Stimulated activated CD8-positive, alpha-beta memory T cell treated with anti-CD3 and anti-CD28 coated beads, Interleukin-15, amount 100 ng/mL, for 24 hours (primary cell): ENCODE data around the gene HRNR.
A peak's percentile ranks its signal among the peaks of the same experiment; 100 is the strongest.
"Not testable (repeated sequence)": the region's sequence is repeated elsewhere in the genome, so short reads cannot be mapped to it uniquely, and the experiment has no call there.

Experiments used
- DNase-seq: peaks from one replicate; pipeline ENCODE4 v3.0.0-alpha.2; 2020; ENCODE audit warnings: low read depth

The HRNR gene

DNA sequence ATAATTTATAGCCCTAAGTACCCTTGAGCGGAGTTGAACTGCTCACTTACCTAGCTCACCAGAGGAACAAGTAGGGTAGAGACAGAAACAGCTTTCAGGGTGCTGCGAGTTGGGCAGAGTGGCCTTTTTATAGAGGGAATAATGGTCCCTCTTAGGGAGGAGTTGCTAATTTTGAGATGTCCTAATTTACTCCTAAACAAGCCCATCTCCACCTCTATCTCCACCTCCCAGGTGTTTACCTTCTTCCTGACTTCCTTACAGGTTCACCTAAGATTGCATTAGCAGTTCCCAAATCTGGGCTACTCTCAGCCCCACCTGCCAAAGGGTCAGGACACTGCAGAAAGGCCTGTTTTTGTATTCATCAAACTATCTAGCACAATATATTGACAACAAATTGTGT, at the start of gene HRNR:
Gene HRNR (minus strand): TSS at position 101 of the 400 bp plus-strand sequence. CDS start 940 bp downstream, outside the sequence.
- no peak for DNase-seq

DNA sequence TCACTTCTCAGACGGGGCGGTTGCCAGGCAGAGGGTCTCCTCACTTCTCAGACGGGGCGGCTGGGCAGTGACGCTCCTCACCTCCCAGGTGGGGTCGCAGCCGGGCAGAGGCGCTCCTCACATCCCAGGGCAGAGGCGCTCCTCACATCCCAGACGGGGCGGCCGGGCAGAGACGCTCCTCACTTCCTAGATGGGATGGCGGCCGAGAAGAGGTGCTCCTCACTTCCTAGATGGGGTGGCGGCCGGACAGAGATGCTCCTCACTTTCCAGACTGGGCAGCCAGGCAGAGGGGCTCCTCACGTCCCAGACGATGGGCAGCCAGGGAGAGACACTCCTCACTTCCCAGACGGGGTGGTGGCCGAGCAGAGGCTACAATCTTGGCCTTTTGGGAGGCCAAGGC, 32.4 kb upstream of the HRNR start:
- not testable (repeated sequence) for DNase-seq

DNA sequence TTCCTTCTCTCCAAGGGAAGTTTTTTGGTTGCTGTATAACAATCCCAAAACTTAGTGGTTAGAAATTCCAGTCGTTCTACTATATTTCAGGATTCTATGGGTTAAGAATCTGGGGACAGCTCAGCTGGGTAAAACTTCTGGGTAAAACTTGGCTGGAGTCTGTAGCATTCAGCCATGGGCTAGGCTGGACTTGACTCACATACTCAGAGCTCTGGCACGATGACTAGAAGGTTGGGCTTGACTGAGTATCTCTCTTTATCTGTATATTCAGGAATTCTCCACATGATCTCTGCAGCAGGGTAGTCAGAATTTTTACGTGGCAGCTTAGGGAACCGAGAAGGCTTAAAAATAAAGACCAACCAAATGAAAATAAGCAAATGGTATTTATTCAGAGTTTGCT, 28.2 kb upstream of the HRNR start:
- no peak for DNase-seq

DNA sequence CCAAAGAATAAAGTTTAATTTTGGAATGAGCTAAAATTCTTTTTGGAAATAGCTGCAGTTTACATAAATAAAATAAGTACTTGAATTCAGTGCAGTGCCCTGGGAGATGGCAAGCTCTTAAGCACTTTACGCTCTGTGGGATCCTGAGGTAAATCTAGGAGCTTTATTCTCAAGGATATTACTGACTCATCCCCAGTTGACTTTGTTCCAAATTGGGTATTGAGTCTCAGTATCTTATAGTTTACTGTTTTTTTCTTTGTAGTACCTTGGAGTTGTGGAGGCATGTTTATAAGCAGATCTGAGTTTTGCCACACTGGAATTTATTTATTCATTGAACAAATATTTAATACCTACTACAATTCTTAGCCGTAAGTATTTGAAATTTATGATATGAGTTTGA, 27.4 kb upstream of the HRNR start:
- no peak for DNase-seq

DNA sequence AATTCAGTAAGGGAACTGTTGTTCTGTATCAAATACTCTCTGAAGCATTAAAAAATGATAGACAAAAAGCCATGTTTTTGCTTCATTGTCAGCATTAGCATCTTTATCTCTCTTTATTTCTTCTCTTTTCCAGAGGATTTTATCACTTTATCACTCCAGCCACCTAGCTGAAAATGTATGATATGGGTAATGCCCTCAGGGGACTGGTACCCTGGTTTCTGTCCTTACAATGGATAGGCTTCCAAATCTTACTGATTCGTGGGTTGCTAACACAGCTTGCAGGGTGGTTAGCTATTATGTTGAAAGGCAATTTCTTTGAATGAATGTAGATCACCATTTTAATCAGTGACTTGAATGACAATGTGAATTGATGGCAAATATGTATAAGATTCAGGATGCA, 23.3 kb upstream of the HRNR start:
- DNase-seq = no peak

DNA sequence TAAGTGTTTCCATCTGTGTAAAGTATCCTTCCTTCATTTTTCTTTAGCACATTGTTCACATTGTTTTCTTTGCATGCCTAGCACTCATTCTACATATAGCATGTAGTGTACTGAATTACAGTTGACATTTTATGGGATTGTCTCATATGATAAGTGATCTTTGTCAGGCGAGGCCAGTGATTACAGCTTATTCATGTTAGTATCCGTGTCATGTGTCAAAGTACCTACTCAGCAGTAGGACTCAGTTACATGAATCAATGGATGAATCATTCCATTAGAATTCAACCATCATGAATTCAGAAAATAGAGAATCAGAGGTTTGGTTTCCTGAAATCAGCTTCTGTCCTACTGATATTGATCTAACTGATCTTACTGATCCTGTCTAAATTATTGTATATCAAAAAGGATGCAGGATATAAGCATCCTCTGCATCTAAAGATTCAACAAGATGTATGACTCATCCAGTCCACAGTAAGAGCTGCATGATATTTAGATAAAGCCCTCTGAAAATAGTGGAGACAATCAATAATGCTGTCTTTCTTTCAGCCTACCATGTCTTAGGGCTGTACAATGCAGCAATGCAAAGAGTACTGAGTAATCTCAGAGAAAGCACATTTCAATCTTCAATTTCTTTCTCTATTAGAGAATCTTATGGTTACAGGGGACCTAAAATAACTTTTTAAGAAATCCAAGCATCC, 20.7 kb upstream of the HRNR start:
- DNase-seq = no peak

DNA sequence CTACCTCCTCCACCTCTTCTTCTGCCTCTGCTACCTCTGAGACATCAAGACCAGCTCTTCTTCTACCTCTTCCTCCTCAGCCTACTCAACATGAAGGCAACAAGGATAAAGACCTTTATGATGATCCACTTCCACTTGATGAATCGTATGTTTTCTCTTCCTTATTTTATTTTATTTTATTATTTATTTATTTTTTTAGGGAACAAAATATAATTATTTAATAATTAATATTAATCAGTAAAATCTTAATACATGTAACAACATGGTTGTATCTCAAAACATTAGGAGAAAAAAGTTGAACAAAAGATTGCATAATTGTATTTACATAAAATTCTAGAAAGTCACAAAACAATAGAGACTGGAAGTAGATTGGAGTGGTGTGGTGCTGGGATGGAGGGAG, 13.1 kb upstream of the HRNR start:
- no peak for DNase-seq

DNA sequence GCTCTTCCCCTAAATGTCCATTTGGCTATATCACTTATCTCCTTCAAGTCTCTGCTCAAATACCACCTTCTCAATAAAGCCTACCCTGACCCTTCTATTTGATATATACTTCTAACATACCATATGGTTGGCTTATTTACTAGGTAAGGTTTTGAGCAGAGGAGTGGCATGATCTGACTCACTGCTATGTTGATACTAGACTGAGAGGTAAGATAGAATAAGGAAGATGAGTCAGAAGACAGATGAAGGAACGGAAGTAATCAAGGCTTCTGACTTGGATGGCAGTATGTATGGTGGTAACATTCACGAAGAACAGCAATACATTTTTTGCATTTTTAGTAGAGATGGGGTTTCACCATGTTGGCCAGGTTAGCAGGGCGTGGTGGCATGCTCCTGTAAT, 4.8 kb upstream of the HRNR start:
- DNase-seq = no peak

DNA sequence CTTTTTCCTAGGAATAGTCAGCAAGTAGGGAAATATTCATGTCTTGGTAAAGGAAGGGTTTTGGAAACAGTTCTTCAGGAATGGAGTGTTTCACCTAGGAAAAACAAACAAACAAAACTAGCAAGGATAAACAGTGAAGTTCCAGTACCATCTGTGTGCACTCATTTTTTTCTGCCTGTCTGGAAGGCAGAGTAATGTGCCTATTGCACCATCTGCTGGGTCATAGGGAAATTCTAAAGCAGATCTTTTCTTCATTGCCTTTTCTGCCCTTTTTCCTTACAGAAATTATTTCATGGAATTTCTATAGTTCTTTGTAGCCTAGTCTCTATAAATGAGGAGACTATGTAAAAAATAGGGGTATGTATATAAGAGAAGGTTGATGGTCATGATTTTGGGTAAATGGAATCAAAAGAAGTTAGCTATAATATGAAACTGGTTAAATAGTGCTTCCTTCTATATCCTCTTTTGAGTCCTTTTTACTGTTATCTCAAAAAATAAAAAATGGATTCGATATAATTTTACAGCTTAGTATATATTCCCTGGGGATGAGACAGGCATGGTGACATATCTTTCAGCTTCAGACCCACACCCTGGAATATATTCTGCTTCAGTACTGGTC, 3.4 kb upstream of the HRNR start:
- no peak for DNase-seq

DNA sequence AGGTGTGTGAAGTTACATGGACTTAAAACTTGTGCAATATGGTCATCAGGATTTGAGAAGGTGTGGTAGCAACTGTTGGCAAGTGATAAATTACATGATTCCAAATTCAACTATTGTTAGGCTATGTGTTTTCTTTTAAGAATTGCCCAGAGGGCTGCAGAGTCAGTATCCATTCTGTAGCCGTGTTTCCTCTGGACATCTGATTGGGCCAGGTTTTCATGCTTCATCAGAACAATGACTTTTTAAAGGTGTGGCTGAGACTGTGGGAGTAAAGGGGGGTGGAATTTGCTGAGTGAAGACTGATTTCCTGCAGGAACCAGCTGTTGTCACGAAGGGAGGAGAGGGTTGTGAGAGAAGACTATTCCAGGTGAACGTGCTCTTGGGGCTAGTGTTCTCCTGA, 1.7 kb upstream of the HRNR start:
- DNase-seq = no peak

DNA sequence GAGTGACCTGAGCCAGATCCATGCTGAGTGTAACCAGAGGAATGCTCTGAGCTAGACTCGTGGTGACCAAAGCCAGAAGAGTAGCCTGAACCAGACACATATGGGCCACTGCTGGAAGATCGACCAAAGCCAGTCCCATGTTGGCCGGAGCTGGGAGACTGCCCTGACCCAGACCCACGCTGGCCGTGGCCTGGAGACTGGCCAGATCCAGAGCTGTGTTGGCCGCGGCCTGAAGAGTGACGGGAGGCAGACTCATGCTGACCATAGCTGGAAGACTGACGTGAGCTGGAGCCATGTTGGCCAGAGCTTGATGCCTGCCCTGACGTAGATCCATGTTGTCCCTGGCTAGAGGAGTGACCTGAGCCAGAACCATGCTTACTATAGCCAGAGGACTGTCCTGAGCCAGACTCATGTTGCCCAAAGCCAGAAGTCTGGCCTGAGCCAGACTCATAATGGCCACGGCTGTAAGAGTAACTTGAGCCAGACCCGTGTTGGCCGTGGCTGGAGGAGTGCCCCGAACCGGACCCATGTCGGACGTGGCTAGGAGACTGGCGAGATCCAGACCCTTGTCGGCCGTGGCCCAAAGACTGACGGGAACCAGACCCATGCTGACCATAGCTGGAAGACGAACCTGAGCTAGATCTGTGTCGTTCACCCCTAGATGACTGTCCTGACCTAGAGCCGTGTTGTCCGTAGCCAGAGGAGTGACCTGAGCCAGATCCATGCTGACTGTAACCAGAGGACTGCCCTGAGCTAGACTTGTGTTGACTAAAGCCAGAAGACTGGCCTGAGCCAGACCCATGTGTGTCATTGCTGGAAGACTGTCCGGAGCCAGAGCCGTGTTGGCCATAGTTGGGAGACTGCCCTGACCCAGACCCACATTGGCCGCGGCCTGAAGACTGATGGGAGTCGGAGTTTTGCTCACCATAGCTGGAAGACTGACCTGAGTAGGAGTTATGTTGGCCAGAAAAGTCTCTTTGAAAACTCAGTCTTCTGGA, 3.5 kb downstream of the HRNR start:
- DNase-seq = no peak

DNA sequence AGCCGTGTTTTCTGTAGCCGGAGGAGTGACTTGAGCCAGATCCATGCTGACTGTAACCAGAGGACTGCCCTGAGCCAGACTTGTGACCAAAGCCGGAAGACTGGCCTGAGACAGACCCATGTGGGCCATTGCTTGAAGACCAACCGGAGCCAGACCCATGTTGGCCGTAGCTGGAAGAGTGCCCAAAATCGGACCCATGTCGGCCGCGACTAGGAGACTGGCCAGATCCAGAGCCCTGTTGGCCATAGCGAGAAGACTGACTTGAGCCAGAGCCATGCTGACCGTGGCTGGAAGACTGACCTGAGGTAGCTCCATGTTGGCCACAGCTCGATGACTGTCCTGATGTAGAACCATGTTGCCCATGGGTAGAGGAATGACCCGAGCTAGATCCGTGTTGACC, 4.6 kb downstream of the HRNR start:
- not testable (repeated sequence) for DNase-seq

DNA sequence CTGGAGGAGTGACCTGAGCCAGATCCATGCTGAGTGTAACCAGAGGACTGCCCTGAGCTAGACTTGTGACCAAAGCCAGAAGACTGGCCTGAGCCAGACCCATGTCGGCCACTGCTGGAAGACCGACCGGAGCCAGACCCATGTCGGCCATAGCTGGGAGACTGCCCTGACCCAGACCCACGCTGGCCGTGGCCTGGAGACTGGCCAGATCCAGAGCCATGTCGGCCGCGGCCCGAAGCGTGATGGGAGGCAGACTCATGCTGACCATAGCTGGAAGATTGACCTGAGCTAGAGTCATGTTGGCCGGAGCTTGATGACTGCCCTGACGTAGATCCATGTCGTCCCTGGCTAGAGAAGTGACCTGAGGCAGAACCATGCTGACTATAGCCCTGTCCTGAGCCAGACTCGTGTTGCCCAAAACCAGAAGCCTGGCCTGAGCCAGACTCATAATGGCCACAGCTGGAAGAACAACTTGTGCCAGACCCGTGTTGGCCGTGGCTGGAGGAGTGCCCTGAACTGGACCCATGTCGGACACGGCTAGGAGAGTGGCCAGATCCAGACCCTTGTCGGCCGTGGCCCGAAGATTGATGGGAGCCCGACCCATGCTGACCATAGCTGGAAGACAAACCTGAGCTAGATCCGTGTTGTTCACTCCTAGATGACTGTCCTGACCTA, 5.1 kb downstream of the HRNR start:
- DNase-seq = no peak

DNA sequence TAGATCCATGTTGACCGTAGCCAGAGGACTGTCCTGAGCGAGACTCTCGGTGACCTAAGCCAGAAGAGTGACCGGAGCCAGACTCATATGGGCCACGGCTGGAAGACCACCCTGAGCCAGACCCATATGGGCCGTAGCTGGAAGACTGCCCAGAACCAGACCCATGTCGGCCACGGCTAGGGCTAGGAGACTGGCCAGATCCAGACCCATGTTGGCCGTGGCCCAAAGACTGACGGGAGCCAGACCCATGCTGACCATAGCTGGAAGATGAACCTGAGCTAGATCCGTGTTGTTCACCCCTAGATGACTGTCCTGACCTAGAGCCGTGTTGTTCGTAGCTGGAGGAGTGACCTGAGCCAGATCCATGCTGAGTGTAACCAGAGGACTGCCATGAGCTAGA, 8.4 kb downstream of the HRNR start:
- DNase-seq = not testable (repeated sequence)

DNA sequence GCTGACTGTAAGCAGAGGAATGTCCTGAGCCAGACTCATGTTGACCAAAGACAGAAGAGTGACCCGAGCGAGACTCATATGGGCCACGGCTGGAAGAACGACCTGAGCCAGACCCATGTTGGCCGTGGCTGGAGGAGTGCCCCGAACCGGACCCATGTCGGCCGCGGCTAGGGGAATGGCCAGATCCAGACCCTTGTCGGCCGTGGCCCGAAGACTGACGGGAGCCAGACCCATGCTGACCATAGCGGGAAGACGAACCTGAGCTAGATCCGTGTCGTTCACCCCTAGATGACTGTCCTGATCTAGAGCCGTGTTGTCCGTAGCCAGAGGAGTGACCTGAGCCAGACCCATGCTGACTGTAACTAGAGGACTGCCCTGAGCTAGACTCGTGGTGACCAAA, 9.1 kb downstream of the HRNR start:
- DNase-seq = not testable (repeated sequence)

DNA sequence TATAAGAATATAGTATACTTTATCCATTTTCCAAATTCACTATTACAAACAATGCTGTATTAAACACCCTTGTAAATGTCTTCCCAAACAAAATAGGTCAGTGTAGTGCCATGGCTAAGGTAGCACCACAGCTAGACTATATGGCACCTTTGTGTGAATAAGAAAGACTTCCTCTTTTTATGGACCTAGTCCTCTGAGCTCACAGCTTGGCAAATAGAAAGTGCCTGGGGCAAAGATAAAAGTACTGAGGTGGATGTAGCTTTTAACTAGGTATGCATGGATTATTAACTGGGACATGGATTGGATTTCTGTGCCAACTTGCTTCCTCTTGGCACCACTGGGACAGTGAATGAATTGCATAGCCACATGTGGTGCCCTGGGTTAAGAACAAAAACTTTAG, 25.0 kb downstream of the HRNR start:
- no peak for DNase-seq

DNA sequence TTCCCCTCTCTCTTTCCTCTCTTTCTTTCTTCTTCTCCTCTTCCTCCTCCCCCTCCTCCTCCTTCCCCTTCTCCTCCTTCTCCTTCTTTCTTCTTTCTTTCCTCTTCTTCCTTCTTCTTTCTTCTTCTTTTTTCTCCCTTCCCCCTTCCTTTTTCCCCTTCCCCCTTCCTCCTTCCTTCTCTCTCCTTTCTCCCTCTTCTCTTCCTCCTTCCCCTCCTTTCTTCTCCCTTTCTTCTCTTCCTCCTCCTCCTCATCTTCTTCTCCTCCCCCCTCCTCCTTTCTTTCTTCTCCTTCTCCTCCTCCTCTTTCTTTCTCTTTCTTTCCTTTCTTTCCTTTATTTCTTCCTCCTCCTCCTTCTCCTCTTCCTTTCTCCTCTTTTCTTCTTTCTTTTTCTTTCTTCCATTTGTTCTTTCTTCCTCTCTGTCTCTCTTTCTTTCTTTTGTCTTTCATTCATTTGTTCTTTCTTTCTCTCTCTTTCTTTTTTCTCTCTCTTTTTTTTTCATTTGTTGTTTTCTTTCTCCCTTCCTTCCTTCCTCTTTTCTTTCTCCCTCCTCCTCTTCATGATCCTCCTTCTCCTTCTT, 26.5 kb downstream of the HRNR start:
- no peak for DNase-seq

DNA sequence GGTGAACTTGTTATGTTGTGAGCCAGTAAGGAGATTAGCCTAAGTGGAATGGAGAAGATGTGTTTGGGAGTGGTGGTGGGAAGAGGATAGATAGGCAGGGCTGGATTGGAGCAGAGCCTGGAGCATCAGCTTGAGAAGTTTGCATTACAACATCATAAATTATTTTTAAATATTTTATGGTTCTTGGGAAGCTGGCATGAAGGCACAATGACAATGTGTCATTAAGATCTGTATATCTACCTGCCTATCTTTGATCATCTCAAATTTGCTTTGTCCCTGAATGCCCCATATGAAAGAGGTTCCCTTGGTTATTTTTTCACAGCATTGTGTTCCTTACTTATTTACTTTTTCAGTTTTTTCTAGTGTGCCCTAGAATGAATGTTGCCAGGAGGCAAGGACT, 32.3 kb downstream of the HRNR start:
- DNase-seq = no peak

DNA sequence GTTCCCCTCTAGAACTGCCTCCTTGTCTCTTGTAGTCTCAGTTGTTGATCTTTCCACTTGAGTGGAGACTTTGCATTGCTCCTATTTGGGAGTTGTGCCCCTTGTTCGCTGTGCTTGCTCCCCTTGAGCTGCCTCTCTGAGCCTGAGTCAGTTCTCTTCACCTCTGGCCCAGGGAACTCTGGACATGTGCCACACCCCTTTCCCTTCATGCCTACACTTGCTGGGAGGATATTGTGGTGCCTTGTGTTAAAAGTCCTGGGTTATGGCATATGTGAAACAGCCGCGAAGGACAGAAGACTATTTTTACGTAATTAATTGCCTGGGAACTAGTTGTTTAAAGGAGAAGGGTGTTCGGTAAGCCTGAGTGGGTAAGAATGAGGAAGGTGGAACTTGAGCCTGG, 32.7 kb downstream of the HRNR start:
- no peak for DNase-seq

DNA sequence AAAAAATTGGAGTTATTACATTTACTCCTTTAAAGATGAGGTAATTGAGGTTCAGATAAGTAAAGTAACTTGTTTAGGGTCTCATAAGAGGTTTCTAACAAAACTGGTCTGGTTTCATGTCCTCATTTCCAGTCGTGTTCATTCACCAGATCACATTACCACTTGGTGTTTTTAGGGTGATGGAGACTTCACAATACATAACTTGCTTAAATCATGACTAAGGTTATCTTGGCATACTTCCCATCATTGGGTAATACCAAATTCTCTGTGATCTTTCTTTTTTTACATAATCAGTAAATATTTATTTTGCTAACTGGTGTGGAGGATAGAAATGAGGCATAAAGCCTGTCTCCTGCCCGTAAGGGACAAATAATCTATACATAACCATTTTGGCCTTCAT, 33.4 kb downstream of the HRNR start:
- no peak for DNase-seq

DNA sequence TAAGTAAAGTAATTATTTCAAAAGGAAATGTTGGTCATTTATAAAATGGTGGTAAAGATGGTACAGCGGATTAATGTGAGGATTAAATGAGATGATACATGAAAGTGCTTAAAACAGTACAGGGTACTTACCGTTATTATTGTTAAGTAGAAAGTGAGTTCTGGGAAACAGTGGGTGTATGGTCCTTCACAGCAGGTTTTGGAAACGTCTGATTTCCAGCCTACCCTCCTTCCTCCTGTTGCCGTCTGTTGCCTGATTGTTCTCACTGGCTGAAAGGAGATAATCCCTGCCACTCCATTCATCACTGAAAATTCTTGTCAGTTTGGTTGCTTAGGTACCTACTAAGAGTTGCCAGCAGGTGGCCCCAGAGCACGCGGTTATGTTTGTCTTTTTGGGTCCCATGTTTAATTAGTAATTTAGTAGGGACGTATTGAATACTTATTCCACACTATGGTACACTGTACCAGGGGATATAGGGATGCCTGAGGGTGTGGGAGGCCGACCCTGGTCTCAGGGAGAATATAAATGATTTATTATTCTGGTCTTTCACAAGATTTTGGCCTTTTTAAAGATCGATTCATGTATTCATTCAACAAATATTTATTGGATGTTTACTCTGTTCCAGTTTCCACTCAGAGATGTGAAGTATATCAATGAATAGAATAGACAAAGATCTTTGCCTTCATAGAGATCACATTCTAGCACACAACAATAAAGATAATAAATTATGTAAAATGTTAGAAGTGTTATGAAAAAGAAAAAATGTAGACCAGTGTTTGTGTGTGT, 34.1 kb downstream of the HRNR start:
- DNase-seq = peak; percentile 26
